ENCODE data around the gene ALOXE3. TPM values are rescaled to one million over a fixed set of nuclear protein-coding genes. Genes with fewer than 3 reads are reported as not detected.

Gene ALOXE3
- total and polyA plus RNA-seq, 12 donors = 0.09 TPM; not detected in 11

DNA sequence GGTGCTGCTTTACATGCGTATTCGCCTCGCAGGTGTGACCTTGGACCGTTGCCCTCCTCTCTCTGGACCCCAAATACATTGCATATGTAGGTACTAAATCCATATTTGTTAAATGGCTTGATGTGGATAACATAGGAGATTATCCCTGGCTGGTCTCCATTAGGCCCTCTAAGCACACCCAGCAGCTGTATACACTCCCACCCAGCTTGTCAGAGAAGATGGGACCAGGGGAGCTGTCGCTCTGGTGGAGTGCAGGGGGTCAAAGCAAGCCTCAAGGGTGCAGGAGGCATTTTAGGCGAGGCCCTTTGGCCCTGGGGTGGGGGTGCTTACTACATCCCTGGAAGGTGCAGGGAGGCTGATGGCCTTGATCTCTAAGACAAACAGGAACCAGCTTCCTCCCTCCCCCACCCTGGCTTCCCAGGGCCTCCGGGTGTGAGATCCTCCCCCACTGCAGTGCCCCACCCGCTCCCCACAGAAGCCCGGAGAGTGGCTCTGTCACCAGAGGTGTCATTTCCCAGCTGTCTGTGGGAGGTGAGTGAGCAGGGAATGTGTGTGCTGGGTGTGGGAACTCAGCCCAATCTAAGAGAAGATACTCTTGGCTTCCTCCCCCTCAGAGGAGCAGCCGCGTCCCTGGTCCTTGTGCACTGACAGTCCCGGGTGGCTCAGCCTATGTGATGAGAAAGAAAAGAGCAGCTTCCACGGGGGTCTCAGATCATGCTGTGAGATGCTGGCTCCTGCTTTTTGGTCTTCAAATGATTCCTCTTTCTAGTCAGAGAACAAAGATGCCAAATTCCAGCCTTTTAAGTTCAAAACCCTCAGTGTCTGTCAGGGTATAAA is 45.9 kb upstream of the ALOXE3 start:
- ATAC-seq = peak; percentile 68 to 90 (median 84)
- intact Hi-C loops (cut with DNase I) = loop anchor here in 4 of 10 donors (1.0 to 5.0 kb wide), 3 partner anchors 9 to 42 kb away; partner anchors contain the start of gene HES7 (in 2 of the 4)

DNA sequence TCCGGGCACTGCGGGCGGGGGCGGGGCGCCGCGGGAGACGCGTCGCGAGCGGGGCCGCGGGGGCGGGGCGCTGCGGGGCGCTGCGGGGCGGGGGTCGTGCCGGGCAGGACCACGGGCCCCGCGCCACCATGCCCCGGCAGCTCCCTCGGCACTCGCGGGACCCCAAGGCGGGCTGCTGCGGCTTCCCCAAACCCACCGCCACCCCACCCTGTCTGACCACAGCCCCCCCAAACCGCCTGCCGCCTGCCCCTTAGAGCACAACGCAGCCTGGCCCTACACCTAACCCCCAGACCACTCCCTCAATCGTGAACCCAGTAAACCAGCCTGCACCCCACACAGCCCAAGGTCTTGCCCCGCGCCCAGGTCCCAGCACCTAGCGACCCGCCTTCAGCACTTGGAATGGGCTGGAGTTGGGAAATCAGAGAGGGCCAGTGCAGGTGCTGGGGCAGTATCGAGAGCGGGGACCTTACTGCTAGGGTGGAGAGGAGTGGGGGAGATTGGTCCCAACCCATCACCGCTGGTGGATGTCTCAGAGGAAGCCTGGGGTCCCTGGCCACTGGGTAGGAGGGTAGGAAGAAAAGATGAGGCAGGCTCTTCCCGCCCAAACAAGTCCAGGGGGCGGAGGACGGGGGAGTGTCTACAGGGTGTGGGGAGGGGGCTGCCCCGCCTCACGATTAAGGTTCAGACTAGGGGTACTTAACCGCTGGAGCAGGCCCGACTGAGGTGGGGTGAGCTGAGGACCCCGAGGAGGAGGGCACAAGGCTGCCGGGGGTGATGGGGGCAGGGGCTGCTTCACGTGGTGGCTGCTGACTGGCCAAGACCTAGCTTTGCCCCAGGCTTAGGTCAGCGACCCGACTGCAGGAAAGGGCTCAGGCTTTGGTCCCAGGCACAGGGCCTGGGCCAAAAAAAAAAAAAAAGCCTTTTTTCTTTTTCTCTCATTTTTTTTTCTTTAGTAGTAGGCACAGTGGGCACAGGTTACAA is 45.0 kb upstream of the ALOXE3 start:
- Histone ChIP-seq H3K9me3 (no peaks in the 10 kb centered on the region), H3K4me1 (peaks cover 25 to 62% (median 52%) of the 10 kb centered on the region in 9 donors), H3K36me3 (peaks cover 0 to 30% (median 17%) of the 10 kb centered on the region in 9 donors), H3K4me3 (peak overlapping the region; percentile 80 to 100 (median 99)), H3K27ac (peak overlapping the region; percentile 97 to 100 (median 100)), H3K27me3 (no peaks in the 10 kb centered on the region)
- ATAC-seq = peak in 7 of 8 donors; percentile 0 to 20 (median 9)
- WGBS, 2 donors = 5 to 17% methylated on average over 23 to 55 of the region's 55 CpGs
- no peak for DNase-seq
- intact Hi-C loops (cut with DNase I) = loop anchor here in 3 of 10 donors (5.0 kb wide), 2 partner anchors 36 to 41 kb away; partner anchors contain the start of gene HES7 (in 2 of the 3)
- TF ChIP-seq CTCF (IDR thresholded peaks at IDR 0.05) = no peak

More for the DNA sequence above, 45.9 kb upstream of the ALOXE3 start:
- H3K27ac ChIP-seq = peak overlapping the region; percentile 97 to 100 (median 100)
- peak overlapping the region in 7 of 10 donors; percentile 4 to 99 (median 20) for H3K4me3 ChIP-seq
- peaks cover 0 to 26% (median 17%) of the 10 kb centered on the region in 9 donors for H3K36me3 ChIP-seq
- no peak for TF ChIP-seq CTCF (IDR thresholded peaks at IDR 0.05)
- H3K4me1 ChIP-seq = peaks cover 22 to 53% (median 43%) of the 10 kb centered on the region in 9 donors
- H3K27me3 ChIP-seq = no peaks in the 10 kb centered on the region
- 17 to 21% methylated on average over 13 of the region's 13 CpGs for WGBS, 2 donors
- H3K9me3 ChIP-seq = no peaks in the 10 kb centered on the region
- DNase-seq = peak; percentile 82 to 90

DNA sequence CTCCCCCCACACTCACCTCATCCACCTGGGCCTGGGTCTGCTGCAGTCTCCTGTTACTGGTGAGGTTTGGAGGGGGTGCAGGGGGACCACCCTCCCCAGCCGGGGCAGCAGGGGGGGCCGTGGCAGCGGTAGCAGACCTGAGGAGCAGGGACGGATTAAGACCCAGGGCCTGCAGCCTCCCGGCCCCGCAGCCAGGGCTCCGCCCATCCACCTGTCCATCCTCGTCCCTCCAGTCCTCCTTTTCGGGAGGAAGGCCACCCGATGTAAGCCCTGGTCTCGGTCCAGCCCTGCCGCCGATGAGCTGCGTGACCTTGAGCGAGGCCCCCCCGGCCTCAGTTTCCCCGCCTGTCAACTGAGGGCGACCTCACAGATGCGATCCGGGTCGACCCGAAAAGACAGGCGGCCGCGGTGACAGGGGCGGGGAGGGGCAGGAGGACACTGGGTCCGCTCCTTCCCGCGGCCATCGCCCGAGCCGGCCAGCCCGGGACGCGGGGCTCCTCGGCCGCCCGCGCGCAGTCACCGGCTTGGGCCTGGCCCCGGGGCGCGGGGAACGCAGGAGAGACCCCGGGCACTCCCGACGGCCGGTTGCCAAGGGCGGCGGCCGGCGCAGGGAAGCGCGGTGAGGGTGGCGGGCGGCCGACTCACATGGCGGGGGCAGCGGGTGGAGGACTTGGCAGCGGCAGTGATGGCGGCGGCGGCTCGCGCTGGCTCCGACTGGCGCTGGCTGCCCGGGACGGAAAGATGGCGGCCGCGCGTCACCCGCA is 44.1 kb upstream of the ALOXE3 start, which contains the start of gene VAMP2:
TSS of gene VAMP2 (minus strand) at position 716 of the 764 bp plus-strand sequence. CDS start at position 647, 69 bp downstream.
- DNase-seq = peak; percentile 81 to 86
- intact Hi-C loops (cut with DNase I) = loop anchor here in 3 of 10 donors (5.0 kb wide), 2 partner anchors 35 to 40 kb away; partner anchors contain the start of gene HES7 (in 2 of the 3)

More for the DNA sequence above, 44.1 kb upstream of the ALOXE3 start, which contains the start of gene VAMP2:
- Histone ChIP-seq H3K36me3 (peaks cover 0 to 34% (median 17%) of the 10 kb centered on the region in 9 donors), H3K4me1 (peaks cover 25 to 71% (median 57%) of the 10 kb centered on the region in 9 donors), H3K4me3 (peak within 1 kb of the TSS; percentile 80 to 100 (median 99)), H3K27me3 (no peaks in the 10 kb centered on the region), H3K9me3 (no peaks in the 10 kb centered on the region), H3K27ac (peak within 1 kb of the TSS; percentile 97 to 100 (median 100))
- peak; percentile 20 to 79 (median 58) for ATAC-seq
- TF ChIP-seq CTCF (IDR thresholded peaks at IDR 0.05) = peak in 1 of 9 donors; percentile 23
- 1% methylated on average over 52 to 75 of the region's 75 CpGs for WGBS, 2 donors
